HG03432 (cell line): Measurements from ENCODE around the gene CISH.

Experiments
- ATAC-seq: cut with Tn5 transposase; IDR thresholded peaks from one replicate; pipeline ENCODE4 v1.9.1; 2021; ENCODE audit warnings: mild to moderate bottlenecking, moderate library complexity; ENCODE audit not compliant: unreplicated experiment

CISH gene

DNA sequence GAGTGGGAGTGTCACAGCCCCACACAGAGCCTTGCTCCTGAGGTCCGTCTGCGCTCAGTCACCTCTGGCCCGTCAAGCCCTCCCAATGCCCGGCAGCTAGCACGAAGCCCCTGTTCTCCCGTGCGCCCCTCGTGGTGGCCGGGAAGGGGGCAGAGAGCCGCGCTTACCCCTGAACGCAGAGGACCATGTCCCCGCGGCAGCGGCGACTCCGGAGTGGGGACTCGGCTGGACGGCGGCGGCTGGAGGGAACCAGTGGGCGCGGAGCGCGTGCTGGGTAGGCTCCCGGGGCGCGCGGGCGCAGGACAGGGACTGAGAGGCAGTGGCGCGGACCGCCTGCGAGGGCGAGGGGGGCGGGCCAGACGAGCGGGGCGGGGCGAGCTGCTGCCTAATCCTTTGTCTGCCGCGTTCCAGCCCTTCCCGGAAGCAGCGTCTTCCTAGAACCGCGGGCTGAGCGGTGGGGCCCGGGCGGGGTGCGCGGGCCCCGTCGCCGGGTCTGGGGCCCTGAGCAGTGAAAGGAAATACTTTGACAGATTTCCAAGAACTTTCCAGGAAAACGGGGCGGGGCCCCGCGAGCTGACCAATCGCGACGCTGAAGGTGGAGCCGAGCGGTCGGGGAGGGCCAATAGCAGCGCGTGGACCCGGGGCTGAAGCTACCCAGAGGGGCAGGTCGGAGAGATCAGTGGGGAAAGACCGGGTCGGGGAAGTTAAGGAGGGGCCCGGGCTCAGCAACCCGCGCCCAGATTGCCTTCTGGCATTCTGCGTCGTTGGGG is at the start of gene CISH:
TSS of gene CISH (minus strand) at position 311 of the 770 bp plus-strand sequence. CDS start at position 187, 124 bp downstream.
- peak; percentile 80 for ATAC-seq

GRCh38 chr3:50660386-50660785 is 48.8 kb upstream of the CISH start:
- ATAC-seq = no peak

DNA sequence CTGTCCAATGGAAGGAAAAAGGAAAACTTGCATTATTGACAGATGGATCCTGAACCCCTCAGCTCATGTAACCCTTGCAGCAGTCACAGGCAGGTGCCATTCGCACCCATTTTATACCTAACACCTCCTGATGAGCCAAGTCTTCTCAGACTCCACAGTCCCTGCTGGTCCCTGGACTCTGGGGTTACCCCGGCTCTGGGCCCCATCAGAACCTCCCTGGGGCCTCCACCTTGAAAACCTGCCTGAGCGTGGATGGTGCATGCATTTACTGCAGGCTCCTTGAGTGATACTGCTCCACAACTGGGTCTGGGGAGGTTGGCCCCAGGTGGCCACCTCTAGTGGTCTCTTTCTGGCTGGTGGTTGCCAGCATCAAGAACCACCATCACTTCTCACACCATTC is 47.3 kb upstream of the CISH start:
- no peak for ATAC-seq

DNA sequence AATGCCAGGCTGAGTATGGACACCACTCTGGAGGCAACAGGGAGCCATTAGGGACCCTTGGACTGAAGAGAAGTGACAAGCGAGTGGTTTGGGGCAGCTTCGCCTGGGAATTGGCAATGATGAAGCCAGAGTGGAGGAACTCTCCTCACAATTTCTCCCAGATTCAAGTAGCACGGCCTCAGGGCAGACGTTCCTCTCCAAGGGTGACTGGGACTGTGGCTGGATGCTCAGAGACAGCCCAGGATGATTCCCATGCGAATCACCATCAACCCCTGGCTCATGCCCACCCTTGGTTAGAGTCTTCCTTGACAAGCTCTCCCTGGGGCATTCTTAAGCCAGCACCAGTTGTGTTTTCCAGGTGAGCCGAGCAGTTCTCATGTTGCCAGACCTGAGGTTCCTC is 46.8 kb upstream of the CISH start:
- no peak for ATAC-seq

GRCh38 chr3:50657816-50658215 is 46.2 kb upstream of the CISH start:
- no peak for ATAC-seq

DNA sequence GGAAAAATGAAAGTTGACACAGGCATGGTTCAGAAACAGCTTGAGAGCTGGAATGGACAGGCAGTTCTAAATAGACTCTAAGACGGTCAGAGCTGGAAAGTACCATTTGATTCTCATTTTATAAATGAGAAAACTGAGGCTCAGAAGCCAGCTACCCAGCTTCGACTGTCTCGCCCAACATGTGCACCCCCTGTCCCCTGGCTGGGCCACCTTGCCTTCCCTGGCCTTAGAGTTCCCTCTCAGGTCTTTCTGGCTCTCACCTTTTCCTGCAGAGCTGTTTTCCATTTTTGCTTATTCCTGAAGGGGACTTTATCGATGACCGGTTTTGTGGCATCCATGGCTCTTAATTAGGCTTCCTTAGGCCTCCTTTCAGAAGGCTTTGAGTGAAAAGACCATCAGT is 45.8 kb upstream of the CISH start:
- no peak for ATAC-seq

DNA sequence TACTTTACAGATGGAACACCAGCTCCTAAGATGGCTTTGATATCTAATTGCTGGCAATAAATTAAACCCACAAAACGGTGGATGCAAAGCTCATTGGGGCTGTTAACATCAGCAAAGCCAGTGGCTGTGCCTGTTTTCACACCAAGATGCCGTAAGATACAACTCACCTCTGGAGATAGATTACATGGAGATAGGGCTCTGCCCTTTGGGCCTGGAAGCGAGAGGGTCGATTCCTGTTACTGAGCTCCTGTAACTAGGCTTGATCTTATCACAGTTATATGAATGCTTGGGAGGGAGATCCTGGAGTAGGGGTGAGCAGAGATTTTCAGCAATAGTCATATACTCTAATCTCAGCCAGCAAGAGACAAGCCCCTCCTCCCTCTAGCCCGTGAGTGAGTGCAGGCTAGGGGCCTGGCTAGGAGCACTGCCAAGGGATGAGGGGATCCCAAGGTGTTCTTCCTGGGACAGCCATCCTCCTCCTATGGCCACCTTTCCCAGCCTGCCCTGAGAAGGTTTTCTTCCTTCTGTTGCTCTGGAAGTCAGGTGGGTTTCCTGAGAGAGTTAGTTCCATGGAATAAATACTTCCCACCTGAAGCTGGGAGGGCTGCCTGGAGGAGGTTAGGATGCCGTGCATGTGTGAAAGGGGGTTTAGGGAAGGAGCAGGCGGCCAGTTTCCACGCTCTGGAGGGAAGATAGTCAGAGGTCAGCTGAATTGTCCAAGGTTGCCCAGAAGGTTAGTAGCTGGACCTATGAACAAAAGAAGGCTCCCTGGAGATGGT is 45.0 kb upstream of the CISH start:
- ATAC-seq = no peak

- no peak for ATAC-seq
These were observed 43.6 kb upstream of the CISH start for GRCh38 chr3:50655009-50655830.

DNA sequence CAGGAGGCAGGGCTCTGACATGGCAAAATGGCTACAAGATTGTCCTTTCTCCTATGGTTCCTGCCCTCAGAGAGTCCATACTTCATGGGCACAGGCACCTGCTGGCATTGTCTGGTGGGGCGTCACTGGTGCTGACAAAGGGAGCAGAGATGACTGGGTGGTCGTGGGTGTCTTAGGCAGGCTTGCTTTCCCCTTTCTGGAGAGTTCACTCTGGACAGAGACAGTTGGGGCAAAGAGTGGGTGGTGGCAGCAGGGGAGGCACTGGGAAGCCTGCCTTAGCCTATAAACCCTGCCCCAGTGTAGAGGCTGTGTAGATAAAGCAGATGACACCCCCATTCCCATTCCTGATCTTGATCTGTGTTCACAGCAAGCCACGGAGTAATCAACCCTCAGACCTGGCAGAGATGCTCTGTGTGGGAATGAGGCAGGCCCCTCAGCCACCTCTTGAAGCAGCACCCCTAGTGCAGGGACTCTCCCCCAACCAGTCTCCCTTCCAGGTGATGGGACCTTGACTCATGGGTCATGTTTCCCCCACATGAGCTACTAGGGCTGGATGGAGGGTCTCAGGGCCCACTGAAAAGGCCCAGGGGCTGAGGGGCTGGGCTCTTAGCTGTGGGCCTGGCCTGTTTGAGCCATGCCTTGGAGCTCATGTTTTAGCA is 42.5 kb upstream of the CISH start:
- ATAC-seq = no peak

DNA sequence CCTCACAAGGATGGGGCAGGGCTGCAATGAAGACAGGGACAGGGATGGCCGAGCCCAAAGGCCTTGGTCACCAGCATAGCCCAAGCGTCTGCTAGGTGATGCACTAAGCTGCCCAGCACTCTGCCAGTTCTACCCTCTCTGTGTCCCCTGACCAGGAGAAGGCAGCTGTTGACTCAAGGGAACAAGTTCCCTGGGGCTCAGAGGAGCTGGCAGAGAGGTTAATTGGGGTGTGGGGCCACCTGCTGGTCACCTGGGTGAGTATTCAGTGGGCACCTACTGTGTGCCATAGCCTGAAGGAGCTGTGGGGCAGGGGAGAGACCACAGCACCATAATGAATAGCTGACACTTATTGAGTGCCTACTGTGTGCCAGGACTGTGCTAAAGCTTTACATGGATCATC is 41.1 kb upstream of the CISH start:
- peak; percentile 50 for ATAC-seq

DNA sequence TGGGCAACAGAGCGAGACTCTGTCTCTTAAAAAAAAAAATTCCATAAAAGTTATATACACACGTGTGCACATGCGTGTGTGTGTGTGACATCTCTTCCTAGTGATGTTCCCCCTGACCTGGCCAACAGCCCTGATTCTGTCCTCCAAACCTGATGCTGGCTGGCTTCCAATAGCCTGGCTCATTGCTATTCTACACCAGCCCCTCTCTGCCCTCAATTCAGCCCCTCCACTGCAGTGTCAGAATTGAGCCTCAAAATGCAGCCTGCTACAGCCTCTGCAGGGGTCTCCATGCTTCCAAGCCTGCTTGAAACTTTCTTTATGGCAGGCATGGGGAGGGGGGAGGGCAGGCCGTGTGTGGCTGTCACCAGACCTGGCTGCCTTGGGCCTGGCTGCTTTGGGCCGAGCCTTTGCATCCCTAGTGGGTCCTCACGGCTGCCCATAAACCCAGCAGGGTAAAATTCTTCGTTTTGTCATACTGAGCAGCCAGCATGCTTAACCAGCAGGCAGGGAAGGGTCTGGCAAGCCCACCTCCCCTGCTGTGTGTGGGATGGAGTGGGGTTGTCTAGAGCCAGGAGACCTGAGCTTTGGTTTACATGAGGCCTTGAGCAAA is 40.5 kb upstream of the CISH start:
- ATAC-seq = no peak

- ATAC-seq = no peak
These were observed 39.9 kb upstream of the CISH start for GRCh38 chr3:50651445-50651844.

GRCh38 chr3:50650018-50650417 is 38.4 kb upstream of the CISH start:
- no peak for ATAC-seq

DNA sequence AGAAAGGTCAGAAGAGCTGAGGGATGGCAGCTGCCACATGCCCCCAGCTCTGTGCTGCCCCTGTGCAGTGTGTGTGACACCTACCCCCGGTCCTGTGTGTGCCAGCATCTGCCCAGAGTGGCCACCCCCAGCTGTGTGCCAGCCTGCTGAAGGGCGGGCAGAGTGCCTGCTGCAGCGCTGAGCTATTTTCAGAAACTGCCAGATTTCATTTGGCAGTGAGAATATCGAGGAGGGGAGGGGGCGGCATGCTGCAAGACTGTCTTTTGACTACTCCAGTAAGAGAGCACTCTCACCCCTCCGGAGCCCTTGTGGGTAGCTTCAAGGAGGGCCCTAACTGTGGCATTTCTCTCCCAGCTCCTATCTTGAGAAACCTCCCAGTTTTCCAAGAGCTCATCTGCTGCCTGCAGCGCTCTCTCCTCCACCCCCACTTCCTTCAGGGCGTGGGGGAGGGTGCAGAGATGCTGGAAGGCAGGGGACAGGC is 37.9 kb upstream of the CISH start:
- ATAC-seq = no peak

GRCh38 chr3:50648944-50649343 is 37.4 kb upstream of the CISH start:
- no peak for ATAC-seq

- ATAC-seq = no peak
These were observed 36.7 kb upstream of the CISH start for GRCh38 chr3:50648313-50648712.

- no peak for ATAC-seq
These were observed 33.8 kb upstream of the CISH start for GRCh38 chr3:50645378-50645777.

DNA sequence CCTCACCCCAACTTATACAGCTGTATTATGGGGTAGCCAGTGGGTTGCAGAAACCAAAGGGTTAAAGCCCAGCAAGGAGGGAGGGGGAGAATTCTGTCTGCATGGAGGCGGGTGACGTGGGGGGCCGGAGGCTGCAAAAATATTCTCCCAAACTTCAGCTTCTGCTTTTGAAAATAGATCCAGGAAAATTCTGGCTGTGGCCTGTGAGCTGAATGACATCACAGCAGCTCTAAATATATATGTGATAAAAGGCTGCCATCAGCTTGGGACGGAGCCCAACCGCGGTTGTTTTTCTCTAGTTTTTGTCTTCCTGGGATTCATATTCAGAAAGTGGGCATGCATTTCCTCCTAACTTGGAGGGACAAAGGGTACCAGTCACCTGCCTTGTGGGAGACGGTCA is 33.0 kb upstream of the CISH start:
- no peak for ATAC-seq

DNA sequence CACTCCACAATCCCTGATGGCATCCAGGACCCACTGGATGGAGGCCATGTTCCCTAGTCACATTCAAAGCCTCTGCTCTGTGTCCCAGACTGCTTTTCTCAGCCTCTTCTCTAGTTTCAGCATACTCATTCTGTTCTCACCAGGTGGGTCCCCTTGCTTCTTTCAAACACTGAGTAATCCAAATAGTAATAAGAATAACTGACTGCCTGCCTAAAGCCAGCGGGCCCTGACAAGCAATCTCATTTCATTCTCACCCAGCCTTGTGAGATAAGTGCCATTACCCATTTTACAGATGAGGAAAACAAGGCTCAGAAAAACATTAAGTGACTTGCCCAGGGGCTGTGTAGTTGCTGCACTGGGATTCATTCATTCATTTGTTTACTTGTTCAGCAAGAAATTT is 30.8 kb upstream of the CISH start:
- ATAC-seq = no peak

DNA sequence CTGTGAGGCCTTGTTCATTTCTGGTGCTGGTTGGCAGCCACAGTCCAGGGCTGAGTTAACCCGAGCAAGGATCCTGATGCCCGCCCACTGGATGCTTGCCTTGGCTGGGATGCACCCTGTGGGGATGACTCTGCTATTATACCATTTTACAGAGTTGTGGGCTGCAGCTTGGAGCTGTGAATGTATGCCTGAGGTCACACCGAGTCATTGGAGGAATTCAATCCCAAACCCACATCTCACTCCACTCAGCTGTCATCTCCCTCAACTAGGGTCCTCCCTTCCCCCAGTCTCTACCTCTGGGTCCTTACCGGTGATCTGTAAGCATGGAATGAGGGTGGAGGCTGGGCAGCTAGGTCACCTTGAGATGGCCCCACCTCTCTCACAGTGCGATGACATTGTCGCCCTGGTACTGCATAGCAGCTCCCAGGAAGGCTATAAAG is 27.5 kb upstream of the CISH start:
- ATAC-seq = no peak
